GM19455 (cell line): ENCODE measurements around the gene COPE.
"Not testable (repeated sequence)": the region's sequence is repeated elsewhere in the genome, so short reads cannot be mapped to it uniquely, and the experiment has no call there.

Source experiments
- ATAC-seq: cut with Tn5 transposase; IDR thresholded peaks from one replicate; pipeline ENCODE4 v1.9.1; 2021; ENCODE audit not compliant: unreplicated experiment

COPE gene

DNA sequence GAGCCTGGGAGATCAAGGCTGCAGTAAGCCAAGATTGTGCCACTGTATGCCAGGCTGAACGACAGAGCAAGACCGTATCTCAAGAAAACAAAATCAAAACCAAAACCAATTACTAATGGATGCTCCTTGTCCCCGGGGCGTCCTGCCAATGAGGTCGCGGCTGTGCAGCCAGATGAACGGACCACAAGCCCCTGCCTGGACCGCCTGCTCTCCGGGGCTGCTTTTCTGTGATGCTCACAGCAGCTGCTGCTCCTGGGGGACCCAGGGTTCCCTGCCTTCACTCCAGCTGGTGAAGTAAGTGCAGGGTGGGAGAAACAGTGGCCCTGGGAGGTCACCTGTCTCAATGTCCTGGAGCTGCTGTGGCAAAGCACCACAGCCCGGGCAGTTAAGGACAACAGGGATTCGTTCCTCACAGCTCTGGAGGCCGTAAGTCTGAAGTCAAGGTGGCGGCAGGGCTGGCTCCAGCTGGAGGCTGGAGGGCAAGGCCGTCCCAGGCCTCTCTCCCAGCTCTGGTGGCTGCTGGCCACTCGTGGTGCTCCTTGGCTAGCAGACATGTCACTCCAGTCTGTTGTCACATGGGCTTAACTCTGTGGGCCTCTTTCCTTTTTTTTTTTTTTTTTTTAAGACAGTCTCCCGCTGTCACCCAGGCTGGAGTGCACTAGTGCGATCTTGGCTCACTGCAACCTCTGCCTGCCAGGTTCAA is 10.1 kb downstream of the COPE start:
- ATAC-seq, result no peak

DNA sequence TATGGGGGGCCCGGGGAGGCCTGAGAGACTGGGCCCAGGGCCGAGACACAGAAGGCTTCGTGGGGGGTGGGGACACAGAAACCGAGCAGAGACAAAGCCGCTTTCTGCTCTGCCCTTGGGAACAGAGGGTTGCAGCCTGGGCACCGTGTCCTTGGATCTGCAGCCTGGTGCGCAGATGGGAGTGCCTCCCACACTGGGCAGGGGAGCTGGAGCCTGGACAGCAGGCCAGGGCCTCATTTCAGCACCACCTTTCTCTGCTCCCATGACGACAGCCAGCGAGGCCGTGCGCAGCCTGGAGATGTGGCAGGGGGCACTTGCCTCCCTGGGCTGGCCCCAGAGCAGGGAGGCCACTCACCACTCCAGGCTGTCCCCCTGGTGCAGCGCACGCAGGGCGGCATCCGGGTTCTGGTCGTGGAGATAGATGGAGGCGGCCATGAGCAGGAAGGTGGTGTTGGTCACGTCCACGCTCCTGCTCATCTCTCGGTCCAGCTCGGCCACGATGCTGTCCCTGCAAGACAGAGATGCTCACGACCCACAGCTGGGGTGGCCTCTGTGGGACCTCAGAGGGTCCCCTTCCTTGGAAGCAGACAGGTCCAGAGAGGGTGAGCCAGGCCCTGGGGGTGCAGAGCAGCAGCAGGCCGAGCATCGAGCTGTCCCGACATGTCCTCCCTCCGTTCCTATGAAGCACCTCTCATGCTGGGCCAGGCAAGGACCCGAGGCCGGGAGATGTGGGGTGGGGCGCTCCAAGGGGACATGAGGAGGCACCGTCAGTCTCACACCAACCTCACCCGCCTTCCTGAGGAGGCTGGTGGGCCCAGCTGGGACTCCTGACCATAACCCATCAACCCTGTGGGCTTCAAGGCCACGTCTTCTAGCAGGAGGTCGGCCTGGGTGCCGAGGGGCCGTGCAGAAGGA is 12.3 kb downstream of the COPE start:
- ATAC-seq, result no peak

DNA sequence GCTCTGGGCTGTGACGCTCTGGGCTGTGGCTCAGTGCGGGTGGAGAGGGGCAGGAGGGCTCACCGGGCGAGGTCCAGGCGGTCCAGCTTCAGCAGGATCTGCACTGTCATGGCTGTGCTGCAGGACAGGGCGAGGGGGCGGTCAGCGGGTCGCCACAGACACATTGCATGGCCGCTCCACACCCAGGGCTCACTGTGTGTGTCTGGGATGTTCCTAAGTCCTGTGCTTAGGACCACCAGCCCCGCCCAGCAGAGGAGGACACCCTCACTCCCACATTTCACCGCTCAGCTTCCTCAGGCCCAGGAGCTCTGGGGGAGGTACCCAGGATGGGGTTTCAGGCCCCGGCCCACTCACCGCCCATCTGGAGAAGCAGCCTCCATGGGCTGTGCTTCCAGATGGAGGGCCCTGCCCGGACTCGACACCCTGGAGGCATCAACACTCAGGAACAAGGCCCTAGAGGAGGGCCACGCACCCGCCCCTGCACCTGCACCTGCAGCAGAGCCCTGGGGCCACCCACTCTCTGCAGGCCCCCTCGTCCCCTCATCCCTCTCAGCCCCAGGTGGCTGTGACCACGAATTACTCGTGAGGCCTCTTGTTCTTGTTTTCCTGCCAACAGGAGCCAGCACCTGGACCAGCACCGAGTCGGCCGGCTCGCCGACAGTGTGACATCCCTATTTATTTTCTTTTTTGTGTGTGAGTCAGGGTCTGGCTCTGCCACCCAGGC is 13.5 kb downstream of the COPE start:
- no peak for ATAC-seq

DNA sequence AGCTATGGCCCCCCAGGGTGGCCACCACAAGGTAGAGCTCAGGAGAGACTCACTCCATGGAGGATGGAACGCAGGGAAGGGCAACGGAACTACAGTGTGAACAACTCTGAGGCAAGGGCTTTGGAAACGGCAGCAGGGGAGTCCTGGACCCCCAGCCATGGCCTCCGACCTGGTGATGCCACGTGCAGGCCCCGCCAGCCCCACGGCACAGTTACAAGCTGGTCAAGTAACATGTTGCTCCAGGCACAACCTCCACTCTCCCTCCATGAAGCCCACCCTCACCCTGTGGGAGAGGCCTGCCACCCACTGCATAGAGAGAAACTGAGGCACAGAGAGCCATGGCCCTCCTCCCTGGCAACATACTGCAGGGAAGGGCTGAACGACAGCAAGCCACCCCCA is 14.1 kb downstream of the COPE start:
- no peak for ATAC-seq

DNA sequence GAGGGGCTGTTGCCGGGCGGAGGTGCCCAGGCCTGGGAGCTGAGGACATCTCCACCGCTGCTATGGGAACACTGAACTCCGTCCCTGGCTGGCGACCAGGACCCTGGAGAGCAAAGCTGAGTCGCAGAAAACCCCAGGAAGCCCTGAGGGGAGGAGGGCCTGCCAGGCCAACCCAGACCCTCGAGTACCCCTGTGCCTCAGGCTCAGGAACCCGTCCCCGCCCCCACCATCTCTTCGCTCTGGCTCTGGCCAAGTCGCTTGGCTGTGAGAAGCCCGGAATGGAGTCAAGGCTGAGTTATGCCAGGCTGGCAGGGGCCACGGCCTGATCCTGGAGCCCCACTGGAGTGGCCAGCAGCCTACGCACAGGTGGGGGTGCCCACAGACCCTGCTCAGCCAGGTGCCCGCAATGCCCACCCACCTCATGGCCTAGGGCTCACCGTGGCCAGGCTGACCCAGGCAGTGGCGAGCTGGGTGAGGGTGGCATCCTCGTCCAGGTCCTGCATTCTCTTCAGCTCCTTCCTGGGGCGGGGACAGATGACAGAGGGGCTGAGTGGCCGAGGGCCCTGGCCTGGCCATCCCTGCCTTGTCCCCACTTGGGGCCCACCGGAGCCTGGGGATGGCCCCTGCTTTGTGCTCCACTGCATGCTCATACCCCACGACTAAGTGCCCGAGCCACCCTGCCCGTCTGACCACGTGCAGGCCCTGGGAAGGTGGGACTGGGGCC is 14.7 kb downstream of the COPE start:
- no peak for ATAC-seq

DNA sequence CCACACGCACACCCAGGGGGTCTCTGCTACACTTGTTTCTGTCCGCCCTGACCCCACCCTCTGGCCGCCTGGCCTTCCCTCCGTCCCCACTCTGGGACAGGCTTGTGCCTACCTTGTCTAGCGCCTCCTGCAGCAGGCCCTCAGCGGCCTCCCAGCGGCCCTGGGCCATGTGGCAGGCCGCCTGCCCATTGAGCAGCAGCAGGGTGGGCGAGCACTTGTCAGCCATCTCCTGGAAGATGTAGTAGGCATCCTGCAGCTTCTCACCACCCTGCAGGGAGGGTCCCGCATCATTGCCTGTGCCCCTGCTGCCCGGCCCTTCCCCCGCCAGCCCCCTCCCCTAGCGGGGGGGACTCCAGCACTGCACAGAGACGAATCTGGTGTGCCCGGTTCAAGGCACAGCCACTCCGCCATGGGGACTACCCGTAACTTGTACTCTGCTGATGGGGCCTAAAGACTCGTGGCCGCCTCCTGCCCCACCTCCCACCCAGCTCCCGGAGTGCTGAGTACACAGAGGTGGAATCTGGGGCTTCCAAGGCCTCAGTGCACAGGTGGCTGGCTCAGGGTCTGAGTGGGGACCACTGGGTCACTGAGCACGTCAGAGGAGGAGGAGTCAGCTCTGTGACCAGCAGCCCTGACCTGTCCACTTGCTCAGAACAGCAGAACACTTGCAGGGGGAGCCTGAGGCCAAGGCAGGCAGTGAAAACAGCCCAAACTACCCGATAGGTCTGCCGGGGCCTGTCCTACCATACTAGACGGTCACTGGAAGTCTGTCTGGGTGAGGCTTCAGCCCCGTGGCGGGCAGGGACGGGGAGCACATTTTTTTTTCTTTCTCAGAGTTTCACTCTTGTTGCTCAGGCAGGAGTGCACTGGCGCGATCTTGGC is 15.8 kb downstream of the COPE start:
- ATAC-seq, result no peak

DNA sequence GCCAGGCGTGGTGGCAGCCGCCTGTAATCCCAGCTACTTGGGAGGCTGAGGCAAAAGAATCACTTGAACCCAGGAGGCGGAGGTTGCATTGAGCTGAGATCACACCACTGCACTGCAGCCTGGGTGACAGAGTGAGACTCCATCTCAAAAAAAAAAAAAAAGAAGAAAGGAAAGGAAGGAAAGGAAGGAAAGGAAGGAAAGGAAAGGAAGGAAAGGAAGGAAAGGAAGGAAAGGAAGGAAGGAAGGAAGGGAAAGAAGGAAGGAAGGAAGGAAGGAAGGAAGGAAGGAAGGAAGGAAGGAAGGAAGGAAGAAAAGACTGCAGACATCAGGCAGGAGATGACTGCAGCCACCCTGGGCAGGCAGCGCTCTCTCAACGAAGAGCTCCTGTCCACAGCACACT is 16.7 kb downstream of the COPE start:
- not testable (repeated sequence) for ATAC-seq

DNA sequence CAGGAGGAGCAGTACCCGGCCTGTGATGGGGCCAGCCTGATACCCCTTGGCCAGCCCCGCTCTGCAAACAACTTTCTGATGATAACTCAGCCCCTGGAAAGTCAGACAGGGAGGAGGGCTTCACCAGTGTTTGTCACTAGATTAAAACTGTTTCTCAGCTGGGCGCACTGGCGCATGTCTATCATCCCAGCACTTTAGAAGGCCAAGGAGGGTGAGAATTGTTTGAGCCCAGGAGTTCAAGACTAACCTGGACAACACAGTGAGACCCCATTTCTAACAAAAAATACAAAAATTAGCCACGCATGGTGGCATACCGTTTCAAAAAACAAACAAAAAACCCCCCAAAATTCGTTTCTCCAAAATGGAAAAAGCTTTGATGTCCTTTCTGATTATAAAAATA is 17.7 kb downstream of the COPE start:
- ATAC-seq, result no peak

DNA sequence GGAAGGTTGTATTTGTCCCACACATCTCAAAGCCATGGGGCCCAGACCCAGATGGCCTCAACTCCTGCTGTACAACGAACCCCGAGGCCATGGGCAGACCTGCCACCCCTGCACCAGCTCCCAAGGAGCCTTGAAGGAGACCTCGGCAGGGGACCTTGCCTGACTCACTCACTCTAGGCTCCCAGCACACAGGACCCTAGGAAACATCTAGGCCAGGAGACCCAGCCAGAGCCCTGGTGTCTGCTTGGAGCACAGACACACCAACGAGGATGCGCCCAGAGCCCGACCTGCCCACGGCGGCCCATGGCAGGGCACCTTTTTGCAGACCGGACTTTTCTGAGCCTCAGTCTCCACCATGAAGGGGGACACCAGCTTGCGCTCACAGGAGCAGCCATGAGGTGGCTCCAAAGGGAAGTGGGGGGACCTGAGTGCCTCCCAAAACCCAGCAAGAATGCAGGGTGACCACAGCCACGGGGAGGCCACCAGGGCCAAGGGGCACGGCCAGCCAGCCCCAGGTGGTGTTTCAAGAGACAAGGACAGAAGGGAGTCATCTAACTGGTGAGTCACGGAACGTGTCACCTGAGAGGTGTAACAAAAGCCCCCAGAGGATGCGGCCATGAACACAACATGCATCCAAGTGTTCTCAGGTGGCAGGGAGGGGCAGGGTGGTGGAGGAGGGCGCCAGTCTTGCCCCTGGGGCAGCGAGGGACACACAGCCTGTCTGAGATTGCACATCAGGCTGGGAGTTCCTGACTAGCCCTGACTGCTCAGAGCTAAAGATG is 18.3 kb downstream of the COPE start:
- ATAC-seq, result no peak

DNA sequence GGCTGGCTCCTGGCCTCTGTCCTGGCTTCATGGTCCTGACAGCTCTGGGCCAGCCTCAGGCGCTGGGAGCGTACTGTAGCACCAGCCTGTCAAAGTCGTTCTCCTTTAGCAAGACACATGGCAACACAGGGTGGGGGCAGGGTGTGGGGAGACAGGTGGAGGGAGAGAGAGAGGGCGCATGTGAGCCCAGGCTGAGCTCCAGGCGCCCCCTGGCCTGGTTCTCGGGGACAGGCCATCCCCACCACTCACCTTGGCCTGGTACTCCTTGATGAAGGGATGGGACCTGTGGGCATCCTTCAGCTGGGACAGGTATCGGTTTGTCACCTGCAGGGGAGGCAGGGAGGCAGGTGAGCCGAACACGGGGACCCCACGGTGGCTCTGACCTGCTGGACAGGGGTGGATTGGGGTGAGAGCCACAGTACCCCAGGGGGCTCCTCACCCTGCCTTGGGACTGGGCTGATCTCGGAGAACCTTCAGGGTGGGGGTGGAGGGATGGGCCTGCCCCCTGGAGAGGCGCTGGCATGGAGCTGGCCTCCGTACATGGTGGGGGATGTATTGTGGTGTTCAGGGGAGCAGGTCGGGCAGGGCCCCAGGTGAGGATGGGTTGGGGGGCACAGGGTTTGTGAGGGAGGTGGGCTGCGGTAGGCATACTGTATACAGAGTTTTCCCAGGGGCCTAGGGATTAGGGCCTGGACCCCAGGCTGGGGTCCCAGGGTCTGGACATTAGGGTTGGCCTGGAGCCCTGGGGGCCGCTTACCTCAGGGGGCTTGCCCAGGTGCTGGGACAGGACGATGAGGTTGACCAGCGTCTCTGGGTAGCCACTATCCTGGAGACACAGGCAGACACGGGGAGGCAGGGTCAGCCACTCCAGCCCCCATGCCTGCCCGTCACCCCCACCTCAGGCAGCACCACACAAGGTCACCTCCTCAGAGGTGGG is 19.3 kb downstream of the COPE start:
- ATAC-seq, result no peak

DNA sequence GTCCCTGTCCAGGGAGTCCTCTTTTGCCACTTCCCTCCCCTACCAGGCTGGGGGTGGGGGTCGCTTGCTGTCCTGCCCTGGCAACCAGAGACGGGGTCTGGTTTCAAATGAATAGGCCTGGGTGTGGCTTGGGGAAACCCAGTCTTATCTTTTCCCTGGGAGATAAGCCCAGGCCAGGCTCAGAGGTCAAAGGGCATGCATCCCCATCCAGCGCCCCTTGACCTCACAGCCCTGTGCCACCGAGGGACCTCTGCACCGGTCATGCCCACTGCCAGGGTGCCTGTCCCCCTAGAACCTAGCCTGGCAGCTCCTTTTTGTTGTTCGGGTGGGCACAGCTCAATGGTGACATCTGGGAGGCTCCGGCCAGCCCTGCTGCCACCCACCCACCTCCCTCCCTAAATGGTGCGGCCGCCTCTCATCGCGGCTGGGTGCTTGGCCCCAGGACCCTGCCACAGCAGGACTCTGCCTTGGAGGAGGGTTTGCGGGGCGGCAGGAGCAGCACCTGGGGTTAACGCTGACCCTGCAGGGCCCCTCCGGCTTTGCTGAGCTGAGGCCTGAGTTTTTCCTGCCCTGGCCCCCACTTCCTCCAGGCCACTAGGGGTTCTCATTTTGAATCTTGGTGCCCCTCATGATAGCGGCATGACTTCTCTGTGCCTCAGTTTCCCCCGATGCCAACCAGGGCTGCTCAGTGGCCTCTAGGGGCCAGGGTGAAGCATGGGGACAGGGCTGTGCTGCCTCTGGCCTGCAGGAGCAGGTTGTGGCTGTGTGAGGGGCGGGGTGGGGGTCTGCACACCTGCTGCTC is 20.4 kb downstream of the COPE start:
- no peak for ATAC-seq

DNA sequence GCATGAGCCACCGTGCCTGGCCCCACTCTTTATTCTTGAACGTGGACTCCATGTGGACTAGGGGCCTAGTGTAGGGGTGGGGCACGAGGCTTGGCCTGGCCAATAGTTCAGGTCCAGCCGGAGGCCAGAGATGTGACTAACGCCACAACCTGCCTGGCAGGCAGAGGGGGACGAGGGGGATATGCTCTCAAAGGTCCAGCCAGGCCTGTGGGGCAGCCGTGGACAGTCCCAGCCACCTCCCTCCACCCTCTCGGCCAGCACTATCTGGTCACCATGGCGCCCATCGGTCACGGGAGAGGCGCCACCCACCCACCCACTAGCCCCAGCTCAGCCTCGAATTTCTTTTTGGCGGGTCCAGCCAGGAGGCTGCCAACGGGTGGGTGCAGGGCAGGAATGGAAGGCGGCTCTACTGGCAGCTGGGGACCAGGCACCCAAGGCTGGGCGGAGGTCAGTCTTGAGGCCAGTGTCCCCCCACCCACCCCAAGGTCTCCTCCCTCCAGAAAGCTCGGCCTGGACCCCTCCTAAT is 21.0 kb downstream of the COPE start:
- no peak for ATAC-seq

DNA sequence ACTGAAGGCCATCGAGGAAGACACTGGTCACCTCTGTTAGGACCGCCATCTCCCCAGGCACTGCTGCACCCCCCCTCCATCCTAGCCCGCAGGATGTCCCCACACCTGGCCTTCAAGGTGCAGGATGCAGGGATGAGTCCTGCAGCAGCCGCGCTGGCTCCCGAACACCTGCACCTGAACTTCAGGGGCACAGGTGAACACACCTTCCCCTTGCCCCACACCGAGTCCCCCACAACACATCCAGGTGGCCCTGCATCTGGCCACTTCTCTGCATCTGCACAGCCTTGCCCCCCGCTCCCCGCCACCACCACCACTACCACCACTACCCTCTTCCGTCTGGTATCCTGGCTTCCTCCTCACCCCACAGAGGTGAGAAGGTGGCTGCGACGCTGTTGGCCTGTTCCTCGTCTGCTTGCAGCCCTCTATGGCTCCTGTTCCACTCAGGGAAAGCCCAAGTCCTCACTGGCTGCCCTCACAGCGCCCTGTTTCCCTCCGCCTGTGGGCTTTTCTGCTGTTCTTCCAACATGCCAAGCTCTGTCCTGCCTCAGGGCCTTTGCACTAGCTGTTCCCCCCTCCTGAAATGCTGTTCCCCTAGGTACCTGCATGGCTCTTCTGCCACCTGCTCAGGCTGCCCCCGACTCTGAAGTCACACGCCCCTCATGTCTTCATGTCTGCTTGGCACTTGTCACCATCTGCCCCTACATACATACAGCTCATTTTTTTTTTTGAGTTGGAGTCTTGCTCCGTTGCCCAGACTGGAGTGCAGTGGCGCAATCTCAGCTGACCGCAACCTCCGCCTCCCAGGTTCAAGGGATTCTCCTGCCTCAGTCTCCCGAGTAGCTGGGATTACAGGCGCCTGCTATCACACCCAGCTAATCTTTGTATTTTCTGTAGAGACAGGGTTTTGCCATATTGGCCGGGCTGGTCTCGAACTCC is 21.8 kb downstream of the COPE start:
- no peak for ATAC-seq

DNA sequence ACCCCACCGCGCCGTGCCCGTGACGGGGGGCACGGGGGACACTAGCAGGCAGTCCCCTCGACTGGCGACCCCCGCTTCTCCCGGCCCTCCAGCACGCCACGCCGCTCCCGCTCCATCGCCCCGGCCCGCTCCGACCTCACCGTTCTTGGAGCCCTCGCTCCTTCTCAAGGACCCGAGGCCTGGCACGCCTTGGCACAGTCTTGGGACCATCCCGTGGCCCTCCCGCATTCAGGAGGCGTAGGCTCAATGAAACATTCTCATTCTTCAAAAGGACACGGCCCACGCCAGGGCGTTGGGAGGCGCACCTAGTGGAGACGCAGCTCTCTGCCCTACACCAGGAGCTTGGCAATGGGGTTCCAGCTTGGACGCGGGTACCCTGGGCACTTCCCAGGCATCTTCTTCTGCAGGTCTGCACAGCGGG is 22.8 kb downstream of the COPE start:
- ATAC-seq, result no peak

DNA sequence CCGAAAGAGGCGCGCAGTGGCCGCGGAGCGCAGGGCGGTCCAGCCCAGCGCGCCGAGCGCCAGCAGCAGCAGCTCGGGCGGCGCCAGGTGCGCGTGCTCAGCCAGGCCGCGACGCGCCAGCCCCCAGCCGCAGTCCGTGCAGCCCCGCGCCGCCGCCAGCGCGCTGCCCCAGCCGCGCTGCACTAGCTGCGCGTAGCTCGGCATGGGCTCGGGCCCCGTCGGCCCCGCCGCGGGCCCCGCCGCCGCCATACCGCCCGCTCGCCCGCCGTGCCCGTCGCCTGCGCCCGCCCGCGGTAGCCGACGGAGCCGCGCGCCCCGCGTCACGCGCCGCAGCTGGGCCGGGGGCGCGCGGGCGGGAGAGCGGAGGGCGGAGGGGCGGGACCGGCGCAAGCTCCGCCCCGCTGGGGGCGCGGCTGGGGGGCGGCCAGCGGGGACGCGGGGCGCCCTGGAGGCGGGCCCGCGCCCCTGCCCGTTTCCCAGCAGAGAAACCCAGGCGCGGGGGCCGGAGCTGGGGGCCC is 23.3 kb downstream of the COPE start, which contains the start of gene CERS1:
CERS1 (minus strand) TSS at position 335 of the 518 bp plus-strand sequence; CDS start at position 249, 86 bp downstream.
- no peak for ATAC-seq
